ENCODE data around the gene OXTR.
A peak's percentile ranks its signal among the peaks of the same experiment; 100 is the strongest.
"Not testable (repeated sequence)": the region's sequence is repeated elsewhere in the genome, so short reads cannot be mapped to it uniquely, and the experiment has no call there.

OXTR gene

DNA sequence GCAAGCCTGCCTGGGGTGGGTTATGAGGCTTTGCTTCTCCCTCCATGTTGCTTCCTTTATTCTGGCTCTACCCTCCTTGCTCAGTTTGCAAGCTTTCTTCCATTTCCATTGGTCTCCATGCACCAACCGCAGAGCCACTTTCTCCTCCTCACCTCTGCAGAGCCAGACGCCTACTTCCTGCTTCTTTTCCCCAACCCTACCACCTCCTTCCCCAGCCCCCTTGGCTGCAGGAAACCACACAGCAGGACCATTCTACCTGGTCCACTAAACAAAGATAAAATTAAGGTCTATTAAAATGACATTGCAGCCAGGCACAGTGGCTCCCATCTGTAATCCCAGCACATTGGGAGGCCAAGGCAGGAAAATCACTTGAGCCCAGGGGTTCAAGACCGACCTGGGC, 45.8 kb downstream of the OXTR start:
- H3K4me3 ChIP-seq (ENCODE audit: low read depth, low read length) = no peak overlapping the region
- no peak for DNase-seq (ENCODE audit: low read depth)

DNA sequence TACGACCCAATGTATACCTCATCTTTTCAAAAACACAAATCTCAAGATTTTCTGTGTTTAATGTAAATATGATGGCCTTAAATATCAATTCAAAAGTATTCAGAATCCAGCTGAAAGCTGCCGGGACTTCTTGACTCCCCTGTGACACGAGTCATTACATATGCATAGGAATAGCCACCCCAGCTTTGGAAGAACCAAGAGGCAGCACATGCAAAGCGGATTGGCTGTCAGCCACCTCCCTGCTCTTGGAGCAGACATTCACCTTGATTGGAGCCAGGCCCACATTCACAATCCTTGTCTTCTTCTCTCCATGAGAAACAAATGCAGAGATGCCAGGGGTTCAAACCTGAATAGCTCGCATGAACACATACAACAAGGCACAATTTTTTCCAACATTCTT, 46.6 kb downstream of the OXTR start:
- DNase-seq (ENCODE audit: low read depth) = no peak
- no peak overlapping the region for H3K4me3 ChIP-seq (ENCODE audit: low read depth, low read length)

DNA sequence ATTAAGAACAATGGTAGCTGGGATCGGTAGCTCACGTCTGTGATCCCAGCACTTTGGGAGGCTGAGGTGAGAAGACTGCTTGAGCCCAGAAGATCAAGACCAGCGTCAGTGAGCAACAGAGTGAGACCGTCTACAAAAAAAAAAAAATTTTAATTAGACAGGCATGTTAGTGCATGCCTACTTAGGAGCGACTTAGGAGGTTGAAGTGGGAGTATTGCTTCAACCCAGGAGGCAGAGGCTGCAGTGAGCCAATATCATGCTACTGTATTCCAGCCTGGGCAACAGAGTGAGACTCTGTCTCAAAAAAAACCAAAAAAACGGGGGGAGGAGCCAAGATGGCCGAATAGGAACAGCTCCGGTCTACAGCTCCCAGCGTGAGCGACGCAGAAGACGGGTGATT, 53.7 kb downstream of the OXTR start:
- DNase-seq (ENCODE audit: low read depth); H3K4me3 ChIP-seq (ENCODE audit: low read depth, low read length): not testable (repeated sequence)

DNA sequence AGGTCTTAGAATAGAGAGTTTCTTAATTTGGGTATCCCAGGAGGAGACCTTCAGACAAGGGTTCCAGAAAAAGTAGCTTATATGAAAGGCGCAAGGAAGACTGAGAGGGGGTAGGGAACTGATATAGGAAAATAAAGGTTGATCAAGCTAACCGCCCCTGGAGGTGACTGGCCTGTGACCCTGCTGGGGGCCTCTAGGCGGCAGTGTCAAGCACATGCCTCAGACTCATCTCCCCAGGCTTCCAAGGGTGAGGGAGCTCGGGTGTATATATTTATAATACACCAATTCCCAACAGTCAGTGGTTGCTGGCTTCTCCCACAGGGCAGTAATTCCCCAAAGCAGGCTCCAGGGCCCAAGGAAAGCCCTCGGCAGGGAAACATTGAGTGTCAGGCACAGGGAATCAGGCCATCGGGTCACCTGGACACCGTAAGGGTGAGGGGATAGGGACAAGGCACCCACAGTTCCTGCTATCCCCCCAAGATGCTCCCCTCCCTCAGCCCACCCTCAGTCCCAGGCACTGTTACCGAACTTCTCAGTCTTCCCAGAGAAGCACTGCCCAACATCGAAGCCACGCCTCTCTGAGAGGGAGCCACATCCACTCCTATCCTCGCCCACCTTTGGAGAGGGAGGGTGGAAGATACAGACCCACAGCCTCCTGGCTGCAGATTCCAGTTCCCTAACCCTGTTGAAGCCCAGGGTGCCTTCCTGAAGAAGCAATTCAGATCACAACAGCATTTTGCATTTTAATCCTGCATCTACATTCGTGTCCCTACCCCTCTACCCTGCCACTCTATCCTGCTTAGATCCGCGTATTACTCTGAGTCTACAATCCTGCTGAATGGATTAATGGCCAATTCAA, 55.3 kb downstream of the OXTR start:
- no peak overlapping the region for H3K4me3 ChIP-seq (ENCODE audit: low read depth, low read length)
- no peak for DNase-seq (ENCODE audit: low read depth)

DNA sequence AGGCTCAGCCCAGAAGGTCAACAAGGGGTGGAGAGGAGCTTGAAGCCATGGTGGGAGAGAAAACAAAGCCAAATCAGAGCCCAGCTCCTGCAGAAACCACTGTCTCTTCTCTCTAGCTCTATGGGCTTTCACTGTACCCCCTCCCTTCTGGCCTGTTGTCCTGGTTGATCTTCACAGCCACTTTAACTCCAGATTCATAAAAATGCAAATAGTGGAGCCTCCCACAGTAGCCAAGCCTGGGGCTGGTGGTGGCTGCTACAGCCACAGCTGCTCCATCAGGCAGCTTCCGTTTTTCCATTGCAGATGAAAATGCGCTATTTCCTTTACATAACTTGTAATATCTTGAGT, 56.5 kb downstream of the OXTR start:
- H3K4me3 ChIP-seq (ENCODE audit: low read depth, low read length) = no peak overlapping the region
- DNase-seq (ENCODE audit: low read depth) = no peak

DNA sequence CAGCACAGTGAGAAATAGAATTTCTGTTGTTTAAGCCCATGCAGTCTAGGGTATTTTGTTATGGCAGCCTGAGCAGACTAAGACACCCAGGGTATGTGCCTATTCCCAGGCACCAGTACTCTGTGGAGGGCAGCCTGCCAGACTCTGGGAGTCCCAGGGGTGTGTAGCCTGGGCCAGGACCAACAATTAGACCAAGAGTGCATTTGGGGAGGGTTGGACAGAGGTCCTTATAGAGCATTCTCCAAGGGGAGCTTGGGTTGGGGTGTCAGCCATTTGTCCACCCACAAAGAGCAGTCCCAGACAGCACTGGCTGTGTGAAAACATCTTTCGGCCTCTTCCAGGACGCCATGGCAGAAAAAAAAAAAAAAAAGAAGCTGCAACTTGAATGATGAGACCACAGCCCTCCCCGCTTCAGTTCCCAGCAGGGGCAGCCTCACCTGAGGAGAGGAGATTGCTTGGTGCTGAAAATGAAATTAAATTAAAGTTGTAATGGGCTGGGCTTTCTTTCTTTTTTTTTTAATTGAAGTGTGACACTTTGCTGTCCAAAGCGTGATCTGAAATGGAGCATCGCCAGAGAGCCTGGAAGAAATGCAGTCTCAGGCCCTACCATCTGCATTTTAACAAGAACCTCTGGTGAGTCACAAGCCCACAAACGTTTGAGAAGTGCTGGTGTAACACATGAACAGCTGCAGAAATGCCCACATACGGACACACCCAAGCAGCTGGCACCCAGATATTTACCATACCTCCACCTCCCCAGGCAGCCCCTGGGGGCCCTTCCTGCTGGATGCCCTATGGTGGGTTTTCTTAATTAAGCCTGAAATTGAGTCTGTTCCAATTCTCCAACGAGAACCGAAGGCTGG, 57.1 kb downstream of the OXTR start:
- DNase-seq (ENCODE audit: low read depth) = peak; percentile 69
- H3K4me3 ChIP-seq (ENCODE audit: low read depth, low read length) = no peak overlapping the region

DNA sequence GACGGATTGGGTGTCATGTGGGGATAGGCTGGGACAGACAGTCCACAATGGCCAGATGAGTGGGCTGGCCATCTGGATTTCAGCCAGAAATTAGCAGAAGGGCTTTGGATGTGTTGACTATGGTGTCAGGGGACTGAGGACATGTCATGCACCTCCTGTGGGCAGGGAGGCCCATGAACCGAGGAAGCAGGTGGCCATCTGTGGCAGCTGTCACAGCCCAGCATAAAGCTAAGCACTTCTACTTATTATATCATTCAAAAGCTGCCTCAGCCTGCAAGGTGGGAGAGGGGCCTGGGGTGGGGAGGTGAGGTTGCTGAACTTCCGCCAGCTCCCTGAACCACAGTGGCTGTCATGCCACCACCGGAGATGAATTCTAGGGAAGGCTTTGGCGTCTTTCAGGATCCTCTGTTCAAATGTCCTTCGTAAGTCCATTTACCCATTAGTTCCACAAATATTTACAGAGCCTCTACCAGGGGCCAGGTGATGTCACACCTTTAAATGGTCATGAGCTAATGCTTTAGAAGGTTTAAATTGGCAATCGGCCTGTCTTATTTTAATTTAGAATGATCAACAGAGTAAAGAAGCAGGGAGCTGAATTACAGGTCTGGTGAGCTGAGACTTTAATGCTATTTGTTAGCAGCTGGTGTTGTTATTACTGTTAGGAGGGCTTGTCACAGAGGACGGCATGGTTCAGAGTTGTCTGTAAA, 59.5 kb downstream of the OXTR start:
- H3K4me3 ChIP-seq (ENCODE audit: low read depth, low read length) = no peak overlapping the region
- DNase-seq (ENCODE audit: low read depth) = no peak

DNA sequence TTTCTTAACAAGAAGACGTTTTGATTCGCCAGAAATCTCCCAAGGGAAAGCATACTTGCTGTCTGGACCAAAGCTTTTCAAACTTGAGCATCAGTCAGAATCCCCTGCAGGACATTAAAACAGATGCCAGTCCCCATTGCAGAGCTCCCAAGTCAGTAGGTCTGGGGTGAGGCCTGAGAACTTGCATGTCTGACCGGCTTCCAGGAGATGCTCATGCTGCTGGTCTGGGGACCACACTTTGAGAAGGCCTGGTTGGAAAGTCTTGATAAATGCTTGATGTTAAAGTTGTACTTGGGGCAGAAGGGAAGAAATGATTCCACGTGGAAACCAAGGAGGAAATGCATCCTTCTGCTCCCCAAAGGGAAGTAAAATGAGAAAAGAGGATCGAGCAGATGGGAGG, 60.1 kb downstream of the OXTR start:
- DNase-seq (ENCODE audit: low read depth) = no peak
- no peak overlapping the region for H3K4me3 ChIP-seq (ENCODE audit: low read depth, low read length)

DNA sequence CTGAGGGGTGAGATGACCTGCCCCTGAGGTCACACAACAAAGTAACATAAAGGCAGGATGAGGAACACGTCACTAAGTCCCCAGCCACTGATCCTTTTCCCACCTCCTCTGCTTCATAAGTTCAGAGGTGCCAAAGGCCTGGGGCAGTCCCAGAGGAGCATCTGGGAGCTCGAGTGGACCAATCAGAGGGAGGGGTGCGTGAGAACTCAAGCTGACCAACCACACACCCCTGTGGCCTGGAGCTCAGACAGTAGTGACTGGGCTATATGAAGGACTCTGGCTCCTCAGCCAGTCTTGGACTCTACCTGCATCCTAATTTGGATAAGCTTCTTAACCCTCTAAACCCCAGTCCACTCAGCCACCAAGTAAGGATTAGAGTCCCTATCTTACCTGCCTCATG, 63.8 kb downstream of the OXTR start:
- H3K4me3 ChIP-seq (ENCODE audit: low read depth, low read length) = no peak overlapping the region
- no peak for DNase-seq (ENCODE audit: low read depth)

DNA sequence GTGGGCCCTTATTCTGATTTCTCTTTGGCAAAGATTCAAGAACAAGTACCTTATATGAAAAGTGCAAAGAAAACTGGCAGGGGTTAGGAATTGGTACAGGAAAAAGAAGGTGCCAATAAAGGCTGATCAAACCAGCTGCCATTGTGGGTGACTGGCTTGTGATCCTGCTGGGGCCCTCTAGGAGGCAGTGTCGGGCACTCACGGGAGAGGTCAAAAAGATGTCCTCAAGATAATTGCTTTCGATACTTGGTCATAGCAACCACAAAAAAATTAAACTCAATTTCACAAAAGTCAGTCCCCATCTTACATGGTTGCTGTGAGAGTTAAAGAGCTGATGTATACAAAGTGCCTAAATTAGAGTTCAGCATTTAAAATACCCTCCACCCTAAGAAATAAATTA, 66.9 kb downstream of the OXTR start:
- H3K4me3 ChIP-seq (ENCODE audit: low read depth, low read length) = no peak overlapping the region
- no peak for DNase-seq (ENCODE audit: low read depth)
